ENCODE results near the gene CLBA1.

CLBA1 gene

GRCh38 chr14:104953896-104954656 is 31.5 kb upstream of the CLBA1 start:
- Histone ChIP-seq H3K27ac (replicated peaks) (no peak overlapping the region), H3K27me3 (ENCODE audit: insufficient read depth, poor library complexity, severe bottlenecking) (peaks cover 2% of the 10 kb centered on the region), H3K4me3 (replicated peaks; ENCODE audit: insufficient read depth, low read length) (no peak overlapping the region)
- DNase-seq (ENCODE audit: low read depth in 1 of 2, low spot score in 1 of 2) = no peak
- TF ChIP-seq CTCF (IDR thresholded peaks at IDR 0.05; ENCODE audit: insufficient read depth, low read length) (no peak), GABPA (IDR thresholded peaks at IDR 0.05; ENCODE audit: low read depth) (no peak), REST (IDR thresholded peaks at IDR 0.05; ENCODE audit: insufficient replicate concordance, low read depth) (no peak), SPI1 (IDR thresholded peaks at IDR 0.05; ENCODE audit: borderline replicate concordance, low read depth) (no peak), POLR2AphosphoS5 (IDR thresholded peaks at IDR 0.05; ENCODE audit: low read depth) (no peak)

GRCh38 chr14:104954746-104955395 is 30.7 kb upstream of the CLBA1 start:
- TF ChIP-seq CTCF (IDR thresholded peaks at IDR 0.05; ENCODE audit: insufficient read depth, low read length) (no peak), REST (IDR thresholded peaks at IDR 0.05; ENCODE audit: insufficient replicate concordance, low read depth) (no peak), GABPA (IDR thresholded peaks at IDR 0.05; ENCODE audit: low read depth) (no peak), SPI1 (IDR thresholded peaks at IDR 0.05; ENCODE audit: borderline replicate concordance, low read depth) (no peak), POLR2AphosphoS5 (IDR thresholded peaks at IDR 0.05; ENCODE audit: low read depth) (no peak)
- Histone ChIP-seq H3K27ac (replicated peaks) (no peak overlapping the region), H3K27me3 (ENCODE audit: insufficient read depth, poor library complexity, severe bottlenecking) (peaks cover 2% of the 10 kb centered on the region), H3K4me3 (replicated peaks; ENCODE audit: insufficient read depth, low read length) (no peak overlapping the region)
- DNase-seq (ENCODE audit: low read depth in 1 of 2, low spot score in 1 of 2) = no peak

DNA sequence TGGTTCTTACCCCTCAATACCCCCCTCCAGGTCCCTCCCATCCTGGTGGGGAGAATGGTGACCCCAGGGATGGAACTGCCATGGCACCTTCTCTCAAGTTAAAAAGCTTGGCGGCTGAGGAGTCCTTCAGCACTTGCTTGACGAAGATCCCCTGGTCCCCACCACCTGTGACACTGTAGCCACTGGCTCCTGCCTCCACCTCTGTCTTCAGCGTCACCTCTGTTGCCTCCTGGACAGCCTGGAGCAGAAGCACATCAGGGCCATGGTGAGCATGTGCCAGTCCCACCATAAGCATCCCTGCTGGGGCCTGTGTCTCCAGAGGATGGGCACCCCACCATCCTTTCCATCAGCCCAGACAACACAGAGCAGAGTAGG is 30.2 kb upstream of the CLBA1 start:
- Histone ChIP-seq H3K27ac (replicated peaks) (no peak overlapping the region), H3K4me3 (replicated peaks; ENCODE audit: insufficient read depth, low read length) (no peak overlapping the region), H3K27me3 (ENCODE audit: insufficient read depth, poor library complexity, severe bottlenecking) (peaks cover 2% of the 10 kb centered on the region)
- TF ChIP-seq CTCF (IDR thresholded peaks at IDR 0.05; ENCODE audit: insufficient read depth, low read length) (no peak), POLR2AphosphoS5 (IDR thresholded peaks at IDR 0.05; ENCODE audit: low read depth) (no peak), REST (IDR thresholded peaks at IDR 0.05; ENCODE audit: insufficient replicate concordance, low read depth) (no peak), GABPA (IDR thresholded peaks at IDR 0.05; ENCODE audit: low read depth) (no peak), SPI1 (IDR thresholded peaks at IDR 0.05; ENCODE audit: borderline replicate concordance, low read depth) (no peak)
- no peak for DNase-seq (ENCODE audit: low read depth in 1 of 2, low spot score in 1 of 2)

Data from HL-60 (cell line).